SH-SY5Y (cell line): ENCODE measurements around the gene MARK4.

Source experiments
- GATA2 ChIP-seq: IDR thresholded peaks from 2 replicates; pipeline ENCODE4 v1.6.1; 2011; ENCODE audit warnings: mild to moderate bottlenecking, low read depth, low read length
- GATA3 ChIP-seq: IDR thresholded peaks from 2 replicates; pipeline ENCODE4 v1.6.1; 2011; ENCODE audit warnings: low read depth, mild to moderate bottlenecking, low read length, moderate library complexity

GRCh38 chr19:45340899-45341453, 89.9 kb downstream of the MARK4 start:
- TF ChIP-seq GATA2 = no peak
- no peak for TF ChIP-seq GATA3
